ENCODE measurements around the gene PHKG2. TPM values are rescaled to one million over a fixed set of nuclear protein-coding genes. Genes with fewer than 3 reads are reported as not detected.
A peak's percentile ranks its signal among the peaks of the same experiment; 100 is the strongest.

PHKG2 gene
- total RNA-seq, 3 donors from 2014 or later: 31.1 to 34.5 (median 31.9) TPM

DNA sequence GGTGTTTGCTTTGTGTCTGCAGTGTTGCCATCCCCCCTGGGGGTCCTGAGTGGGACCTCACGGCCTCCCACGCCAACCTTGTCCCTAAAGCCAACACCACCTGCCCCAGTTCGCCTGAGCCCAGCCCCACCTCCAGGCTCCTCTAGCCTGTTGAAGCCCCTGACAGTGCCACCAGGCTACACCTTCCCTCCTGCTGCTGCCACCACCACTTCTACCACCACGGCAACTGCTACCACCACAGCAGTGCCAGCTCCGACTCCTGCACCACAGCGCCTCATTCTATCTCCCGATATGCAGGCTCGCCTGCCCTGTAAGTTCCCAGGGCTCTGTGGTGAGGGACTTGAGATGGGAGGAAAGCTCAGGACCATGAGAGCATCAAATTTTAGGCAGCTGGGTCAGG, 27.1 kb upstream of the PHKG2 start:
- DNase-seq (no peak), ATAC-seq (no peak)
- Mint-ChIP-seq H3K27me3 (ENCODE audit: low read depth) (no peaks in the 10 kb centered on the region), H3K4me3 (no peak overlapping the region), H3K4me1 (ENCODE audit: low read depth) (peaks cover 17% of the 10 kb centered on the region), H3K9me3 (no peaks in the 10 kb centered on the region), H3K36me3 (ENCODE audit: insufficient read depth) (peaks cover 58% of the 10 kb centered on the region)

DNA sequence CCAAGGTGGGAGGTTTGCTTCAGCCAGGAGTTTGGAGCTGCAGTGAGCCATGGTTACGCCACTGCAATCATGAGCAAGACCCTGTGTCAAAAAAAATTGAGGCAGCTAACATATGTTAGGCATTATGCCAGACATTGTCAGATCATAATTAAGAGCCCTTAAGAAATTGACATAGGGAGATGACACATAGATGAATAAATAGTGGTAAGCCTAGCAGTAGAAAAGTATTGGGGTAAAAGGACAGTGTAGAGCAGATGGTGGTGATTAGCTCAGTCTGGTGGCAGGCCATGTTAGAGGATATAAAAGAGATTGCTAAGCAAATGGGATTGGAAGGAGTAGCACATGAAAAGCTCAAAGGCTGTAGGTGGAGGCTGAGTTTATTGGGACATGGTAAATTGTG, 26.6 kb upstream of the PHKG2 start:
- H3K4me3 Mint-ChIP-seq: no peak overlapping the region
- no peaks in the 10 kb centered on the region for H3K9me3 Mint-ChIP-seq
- ATAC-seq (no peak), DNase-seq (no peak)
- peaks cover 12% of the 10 kb centered on the region for H3K4me1 Mint-ChIP-seq (ENCODE audit: low read depth)
- H3K27me3 Mint-ChIP-seq (ENCODE audit: low read depth): no peaks in the 10 kb centered on the region
- peaks cover 53% of the 10 kb centered on the region for H3K36me3 Mint-ChIP-seq (ENCODE audit: insufficient read depth)

DNA sequence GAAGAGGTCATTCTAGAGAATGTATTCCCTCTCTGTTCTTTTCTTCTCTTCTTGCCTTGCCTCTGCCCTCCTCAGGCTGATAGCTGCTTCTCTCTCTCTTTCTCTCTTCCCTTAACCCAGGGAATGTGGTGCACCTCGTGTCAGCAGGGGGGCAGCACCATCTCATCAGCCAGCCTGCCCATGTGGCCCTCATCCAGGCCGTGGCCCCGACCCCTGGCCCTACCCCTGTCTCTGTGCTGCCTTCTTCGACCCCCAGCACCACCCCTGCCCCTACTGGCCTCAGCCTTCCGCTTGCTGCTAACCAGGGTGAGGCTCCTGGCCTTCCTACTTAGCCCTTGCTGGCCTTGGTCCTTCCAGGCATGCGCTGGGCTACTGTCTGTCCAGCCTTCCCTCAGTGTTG, 25.8 kb upstream of the PHKG2 start:
- no peaks in the 10 kb centered on the region for H3K9me3 Mint-ChIP-seq
- H3K4me3 Mint-ChIP-seq: no peak overlapping the region
- ATAC-seq: peak in 1 of 2 donors; percentile 18

DNA sequence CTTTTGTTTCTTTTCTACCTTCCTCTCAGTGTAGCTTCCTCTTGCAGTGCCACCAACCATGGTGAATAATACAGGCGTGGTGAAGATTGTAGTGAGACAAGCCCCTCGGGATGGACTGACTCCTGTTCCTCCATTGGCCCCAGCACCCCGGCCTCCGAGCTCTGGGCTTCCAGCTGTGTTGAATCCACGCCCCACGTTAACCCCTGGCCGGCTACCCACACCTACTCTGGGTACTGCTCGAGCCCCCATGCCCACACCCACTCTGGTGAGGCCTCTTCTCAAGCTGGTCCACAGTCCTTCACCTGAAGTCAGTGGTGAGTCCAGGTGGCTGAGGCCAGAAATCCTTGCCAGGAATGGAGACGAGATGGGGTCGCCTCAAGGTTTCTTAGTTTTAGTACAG, 25.3 kb upstream of the PHKG2 start:
- peaks cover 6% of the 10 kb centered on the region for H3K4me1 Mint-ChIP-seq (ENCODE audit: low read depth)
- H3K27me3 Mint-ChIP-seq (ENCODE audit: low read depth): no peaks in the 10 kb centered on the region
- no peaks in the 10 kb centered on the region for H3K9me3 Mint-ChIP-seq
- peaks cover 50% of the 10 kb centered on the region for H3K36me3 Mint-ChIP-seq (ENCODE audit: insufficient read depth)
- H3K4me3 Mint-ChIP-seq: no peak overlapping the region
- ATAC-seq: no peak
- DNase-seq: no peak

More for the DNA sequence above, 25.8 kb upstream of the PHKG2 start:
- no peak for DNase-seq
- Mint-ChIP-seq H3K27me3 (ENCODE audit: low read depth) (no peaks in the 10 kb centered on the region), H3K36me3 (ENCODE audit: insufficient read depth) (peaks cover 49% of the 10 kb centered on the region), H3K4me1 (ENCODE audit: low read depth) (peaks cover 6% of the 10 kb centered on the region)

DNA sequence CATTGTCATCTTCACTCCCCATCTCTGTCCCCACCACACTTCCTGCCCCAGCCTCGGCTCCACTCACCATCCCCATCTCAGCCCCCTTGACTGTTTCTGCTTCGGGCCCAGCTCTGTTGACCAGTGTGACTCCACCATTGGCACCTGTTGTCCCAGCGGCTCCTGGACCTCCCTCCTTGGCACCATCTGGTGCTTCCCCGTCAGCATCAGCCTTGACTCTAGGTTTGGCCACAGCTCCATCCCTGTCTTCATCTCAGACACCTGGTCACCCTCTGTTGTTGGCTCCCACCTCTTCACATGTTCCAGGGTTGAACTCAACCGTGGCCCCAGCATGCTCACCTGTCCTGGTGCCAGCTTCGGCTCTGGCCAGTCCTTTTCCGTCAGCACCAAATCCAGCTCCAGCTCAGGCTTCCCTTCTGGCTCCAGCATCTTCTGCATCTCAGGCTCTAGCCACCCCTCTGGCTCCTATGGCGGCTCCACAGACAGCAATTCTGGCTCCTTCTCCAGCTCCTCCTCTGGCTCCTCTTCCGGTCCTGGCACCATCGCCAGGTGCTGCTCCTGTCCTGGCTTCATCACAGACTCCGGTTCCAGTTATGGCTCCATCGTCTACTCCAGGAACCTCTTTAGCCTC, 24.4 kb upstream of the PHKG2 start:
- H3K36me3 Mint-ChIP-seq (ENCODE audit: insufficient read depth): peaks cover 55% of the 10 kb centered on the region
- peaks cover 6% of the 10 kb centered on the region for H3K4me1 Mint-ChIP-seq (ENCODE audit: low read depth)
- no peaks in the 10 kb centered on the region for H3K9me3 Mint-ChIP-seq
- no peak overlapping the region for H3K4me3 Mint-ChIP-seq
- DNase-seq (no peak), ATAC-seq (no peak)
- no peaks in the 10 kb centered on the region for H3K27me3 Mint-ChIP-seq (ENCODE audit: low read depth)

DNA sequence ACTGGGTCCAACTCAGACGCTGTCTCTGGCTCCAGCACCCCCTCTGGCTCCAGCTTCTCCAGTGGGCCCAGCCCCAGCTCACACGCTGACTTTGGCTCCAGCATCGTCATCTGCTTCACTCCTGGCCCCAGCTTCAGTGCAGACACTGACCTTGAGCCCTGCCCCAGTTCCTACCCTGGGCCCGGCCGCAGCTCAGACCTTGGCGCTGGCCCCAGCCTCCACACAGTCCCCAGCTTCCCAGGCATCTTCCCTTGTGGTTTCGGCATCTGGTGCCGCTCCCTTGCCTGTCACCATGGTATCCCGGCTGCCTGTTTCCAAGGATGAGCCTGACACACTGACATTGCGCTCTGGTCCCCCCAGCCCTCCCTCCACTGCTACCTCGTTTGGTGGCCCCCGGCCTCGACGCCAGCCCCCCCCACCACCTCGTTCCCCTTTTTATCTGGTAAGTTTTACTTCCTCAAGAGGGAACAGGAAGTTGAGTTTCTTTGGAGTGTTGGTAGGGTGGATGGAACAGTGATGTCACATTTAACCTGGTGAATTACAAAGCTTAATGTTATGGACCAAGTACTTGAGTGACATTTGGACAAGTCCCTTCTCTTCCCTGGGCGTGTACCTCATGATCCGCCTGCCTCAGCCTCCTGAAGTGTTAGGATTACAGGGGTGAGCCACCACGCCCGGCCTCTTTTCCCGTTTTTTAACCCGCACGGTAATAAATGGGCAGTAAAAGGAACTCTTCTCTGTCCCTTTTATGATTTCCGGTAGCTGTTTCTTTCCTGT, 23.4 kb upstream of the PHKG2 start:
- peak in 1 of 2 donors; percentile 27 for ATAC-seq
- H3K4me3 Mint-ChIP-seq: no peak overlapping the region
- peaks cover 59% of the 10 kb centered on the region for H3K36me3 Mint-ChIP-seq (ENCODE audit: insufficient read depth)
- no peaks in the 10 kb centered on the region for H3K9me3 Mint-ChIP-seq
- H3K4me1 Mint-ChIP-seq (ENCODE audit: low read depth): peaks cover 6% of the 10 kb centered on the region
- no peaks in the 10 kb centered on the region for H3K27me3 Mint-ChIP-seq (ENCODE audit: low read depth)
- DNase-seq: no peak

DNA sequence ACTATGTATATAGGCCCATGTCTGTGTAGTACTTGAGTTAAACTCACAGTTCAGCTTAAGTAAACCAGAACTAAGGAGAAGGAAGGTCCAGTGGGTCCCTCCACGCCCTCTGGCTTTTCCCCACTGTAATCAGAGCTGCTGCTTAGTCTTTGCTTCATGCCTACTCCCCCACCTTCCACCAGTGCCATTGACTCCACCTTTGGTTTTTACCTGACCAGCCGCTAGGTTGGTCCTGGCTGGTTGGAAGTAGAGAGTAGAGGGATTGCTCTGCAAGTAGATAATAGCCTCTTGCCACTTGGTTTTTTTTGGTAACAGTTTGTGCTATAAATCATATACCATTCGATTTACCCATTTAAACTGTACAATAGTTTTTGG, 22.8 kb upstream of the PHKG2 start:
- H3K36me3 Mint-ChIP-seq (ENCODE audit: insufficient read depth): peaks cover 59% of the 10 kb centered on the region
- peaks cover 5% of the 10 kb centered on the region for H3K4me1 Mint-ChIP-seq (ENCODE audit: low read depth)
- H3K27me3 Mint-ChIP-seq (ENCODE audit: low read depth): no peaks in the 10 kb centered on the region
- H3K4me3 Mint-ChIP-seq: no peak overlapping the region
- ATAC-seq (no peak), DNase-seq (no peak)
- no peaks in the 10 kb centered on the region for H3K9me3 Mint-ChIP-seq

DNA sequence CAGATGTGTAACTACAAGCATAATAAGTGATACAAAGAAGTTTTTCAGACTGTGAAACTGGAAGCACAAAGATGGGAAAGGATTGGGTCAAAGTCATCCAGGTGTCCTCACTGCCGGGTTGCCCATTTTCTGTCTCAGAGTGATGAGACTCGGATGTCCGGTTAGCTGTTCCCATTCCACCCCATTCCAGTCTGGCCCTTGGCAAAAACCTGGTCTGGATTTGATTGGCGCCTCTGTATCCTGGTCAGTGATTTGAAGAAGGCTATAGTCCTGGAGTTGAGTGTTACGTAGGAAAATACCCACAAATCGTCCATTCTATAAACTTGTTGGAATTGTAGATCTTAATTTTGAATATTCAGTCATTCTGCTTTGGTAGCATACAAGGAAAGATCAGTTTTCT, 19.9 kb upstream of the PHKG2 start:
- no peak overlapping the region for H3K4me3 Mint-ChIP-seq
- no peaks in the 10 kb centered on the region for H3K27me3 Mint-ChIP-seq (ENCODE audit: low read depth)
- ATAC-seq: no peak
- no peaks in the 10 kb centered on the region for H3K9me3 Mint-ChIP-seq
- no peak for DNase-seq
- peaks cover 46% of the 10 kb centered on the region for H3K36me3 Mint-ChIP-seq (ENCODE audit: insufficient read depth)
- H3K4me1 Mint-ChIP-seq (ENCODE audit: low read depth): peaks cover 2% of the 10 kb centered on the region

DNA sequence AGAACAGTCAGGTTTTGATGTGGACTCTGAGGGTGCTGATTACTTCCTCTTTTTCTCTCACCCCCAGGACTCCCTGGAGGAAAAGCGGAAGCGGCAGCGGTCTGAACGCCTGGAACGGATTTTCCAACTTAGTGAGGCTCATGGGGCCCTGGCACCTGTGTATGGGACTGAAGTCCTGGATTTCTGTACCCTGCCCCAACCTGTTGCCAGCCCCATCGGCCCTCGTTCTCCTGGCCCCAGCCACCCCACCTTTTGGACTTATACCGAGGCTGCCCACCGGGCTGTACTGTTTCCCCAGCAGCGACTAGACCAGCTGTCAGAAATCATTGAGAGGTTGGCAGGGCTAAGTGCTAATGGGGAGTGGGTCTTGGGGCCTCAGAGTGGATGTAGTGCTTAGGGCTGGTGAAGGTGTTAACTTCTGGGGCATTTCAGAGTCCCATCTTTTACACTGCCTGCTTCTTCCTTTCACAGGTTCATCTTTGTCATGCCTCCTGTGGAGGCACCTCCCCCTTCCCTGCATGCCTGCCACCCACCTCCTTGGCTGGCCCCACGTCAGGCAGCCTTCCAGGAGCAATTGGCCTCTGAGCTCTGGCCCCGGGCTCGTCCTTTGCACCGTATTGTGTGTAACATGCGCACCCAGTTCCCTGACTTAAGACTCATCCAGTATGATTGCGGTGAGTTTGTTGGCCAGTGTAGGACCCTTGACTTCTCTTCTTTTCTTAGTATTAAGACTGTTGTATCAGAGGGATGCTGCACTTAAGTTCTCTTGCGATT, 19.1 kb upstream of the PHKG2 start:
- DNase-seq: no peak
- peaks cover 43% of the 10 kb centered on the region for H3K36me3 Mint-ChIP-seq (ENCODE audit: insufficient read depth)
- peaks cover 2% of the 10 kb centered on the region for H3K4me1 Mint-ChIP-seq (ENCODE audit: low read depth)
- H3K9me3 Mint-ChIP-seq: no peaks in the 10 kb centered on the region
- H3K4me3 Mint-ChIP-seq: no peak overlapping the region
- no peak for ATAC-seq
- H3K27me3 Mint-ChIP-seq (ENCODE audit: low read depth): no peaks in the 10 kb centered on the region

DNA sequence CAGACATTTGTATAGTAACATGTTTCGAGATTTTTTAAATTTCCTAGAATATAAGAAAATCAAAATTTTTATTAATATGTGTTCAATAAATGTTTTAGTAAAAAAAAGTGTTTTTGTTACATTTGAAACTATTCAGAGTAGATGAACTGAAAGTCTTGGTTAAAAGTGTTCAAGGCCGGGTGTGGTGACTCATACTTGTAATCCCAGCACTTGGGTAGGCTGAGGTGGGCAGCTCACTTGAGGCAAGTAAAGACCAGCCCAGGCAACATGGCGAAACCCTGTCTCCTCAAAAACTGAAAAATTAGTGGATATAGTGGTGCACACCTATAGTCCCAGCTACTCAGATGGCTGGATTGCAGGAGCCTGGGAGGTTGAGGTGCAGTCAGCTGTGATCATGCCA, 16.8 kb upstream of the PHKG2 start:
- Mint-ChIP-seq H3K27me3 (ENCODE audit: low read depth) (no peaks in the 10 kb centered on the region), H3K4me1 (ENCODE audit: low read depth) (no peaks in the 10 kb centered on the region), H3K4me3 (no peak overlapping the region), H3K36me3 (ENCODE audit: insufficient read depth) (peaks cover 40% of the 10 kb centered on the region), H3K9me3 (no peaks in the 10 kb centered on the region)
- DNase-seq (no peak), ATAC-seq (peak; percentile 35 to 40)

DNA sequence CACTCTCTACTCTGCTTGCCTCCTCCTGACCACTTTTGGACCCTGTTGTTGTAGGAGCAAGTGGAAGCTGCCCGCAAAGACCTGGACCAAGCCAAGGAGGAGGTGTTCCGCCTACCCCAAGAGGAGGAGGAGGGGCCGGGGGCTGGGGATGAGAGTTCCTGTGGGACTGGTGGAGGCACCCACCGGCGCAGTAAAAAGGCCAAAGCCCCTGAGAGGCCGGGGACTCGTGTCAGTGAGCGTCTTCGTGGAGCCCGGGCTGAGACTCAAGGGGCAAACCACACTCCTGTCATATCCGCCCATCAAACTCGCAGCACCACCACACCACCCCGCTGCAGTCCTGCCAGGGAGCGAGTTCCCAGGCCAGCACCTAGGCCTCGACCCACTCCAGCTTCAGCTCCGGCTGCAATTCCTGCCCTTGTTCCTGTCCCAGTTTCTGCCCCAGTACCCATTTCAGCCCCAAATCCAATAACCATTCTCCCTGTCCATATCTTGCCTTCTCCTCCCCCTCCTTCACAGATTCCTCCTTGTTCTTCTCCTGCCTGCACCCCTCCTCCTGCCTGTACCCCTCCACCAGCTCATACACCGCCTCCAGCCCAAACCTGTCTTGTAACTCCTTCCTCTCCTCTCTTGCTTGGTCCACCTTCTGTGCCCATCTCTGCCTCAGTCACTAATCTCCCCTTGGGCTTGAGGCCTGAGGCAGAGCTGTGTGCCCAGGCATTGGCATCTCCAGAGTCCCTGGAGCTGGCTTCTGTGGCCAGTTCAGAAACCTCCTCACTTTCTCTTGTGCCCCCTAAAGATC, 11.0 kb upstream of the PHKG2 start:
- Mint-ChIP-seq H3K27me3 (ENCODE audit: low read depth) (no peaks in the 10 kb centered on the region), H3K4me1 (ENCODE audit: low read depth) (peaks cover 11% of the 10 kb centered on the region), H3K36me3 (ENCODE audit: insufficient read depth) (peaks cover 38% of the 10 kb centered on the region), H3K9me3 (no peaks in the 10 kb centered on the region), H3K4me3 (no peak overlapping the region)
- no peak for ATAC-seq
- DNase-seq: no peak

DNA sequence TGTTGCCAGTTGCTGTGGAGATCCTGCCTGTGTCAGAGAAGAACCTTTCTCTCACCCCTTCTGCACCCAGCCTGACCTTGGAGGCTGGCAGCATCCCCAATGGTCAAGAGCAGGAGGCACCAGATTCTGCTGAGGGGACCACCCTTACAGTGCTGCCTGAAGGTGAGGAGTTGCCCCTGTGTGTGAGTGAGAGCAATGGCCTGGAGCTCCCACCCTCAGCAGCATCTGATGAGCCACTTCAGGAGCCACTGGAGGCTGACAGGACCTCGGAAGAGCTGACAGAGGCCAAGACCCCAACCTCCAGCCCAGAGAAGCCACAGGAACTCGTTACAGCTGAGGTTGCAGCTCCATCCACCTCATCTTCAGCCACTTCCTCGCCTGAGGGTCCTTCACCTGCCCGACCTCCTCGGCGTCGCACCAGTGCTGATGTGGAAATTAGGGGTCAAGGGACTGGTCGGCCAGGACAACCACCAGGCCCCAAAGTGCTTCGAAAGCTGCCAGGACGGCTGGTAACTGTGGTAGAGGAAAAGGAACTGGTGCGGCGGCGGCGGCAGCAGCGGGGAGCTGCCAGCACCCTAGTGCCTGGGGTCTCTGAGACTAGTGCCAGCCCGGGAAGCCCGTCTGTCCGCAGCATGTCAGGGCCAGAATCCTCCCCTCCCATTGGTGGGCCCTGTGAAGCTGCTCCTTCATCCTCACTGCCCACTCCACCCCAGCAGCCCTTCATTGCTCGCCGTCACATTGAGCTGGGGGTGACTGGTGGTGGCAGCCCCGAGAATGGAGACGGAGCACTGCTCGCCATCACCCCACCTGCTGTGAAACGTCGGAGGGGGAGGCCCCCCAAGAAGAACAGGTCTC, 10.2 kb upstream of the PHKG2 start:
- Mint-ChIP-seq H3K27me3 (ENCODE audit: low read depth) (no peaks in the 10 kb centered on the region), H3K36me3 (ENCODE audit: insufficient read depth) (peaks cover 36% of the 10 kb centered on the region), H3K9me3 (no peaks in the 10 kb centered on the region), H3K4me3 (no peak overlapping the region), H3K4me1 (ENCODE audit: low read depth) (peaks cover 11% of the 10 kb centered on the region)
- no peak for ATAC-seq
- DNase-seq: no peak

All from activated T-cell treated with anti-CD3 and anti-CD28 coated beads, Interleukin-2, amount 50 U/mL, for 4 hours (primary cell).